Adrenal gland (tissue), 5 donors: ENCODE measurements around the gene SULT6B1.

Experiments
- POLR2A ChIP-seq, 2 donors: fragments of 450-650 bp; IDR thresholded peaks; one replicate each; pipeline ENCODE4 v1.6.1; 2017; ENCODE audit warnings: antibody characterized with exemption in 2 of 2, mild to moderate bottlenecking in 2 of 2, moderate library complexity in 1 of 2
- TF ChIP-seq, protein P1 (sequence below), 6 experiments: fragments of 450-650 bp in 4 of 6; fragments of 200-600 bp in 2 of 6; sonication (generic) in 1 of 6; IDR thresholded peaks; 1 replicate in 5 of 6; 2 replicates in 1 of 6; pipeline versions ENCODE4 v1.5.1 to v1.8.0; 2016 to 2021; ENCODE audit warnings: antibody characterized with exemption in 6 of 6, mild to moderate bottlenecking in 2 of 6, moderate library complexity in 1 of 6
- donor health status: DM: no; HTN: no; CAD: no.

DNA sequence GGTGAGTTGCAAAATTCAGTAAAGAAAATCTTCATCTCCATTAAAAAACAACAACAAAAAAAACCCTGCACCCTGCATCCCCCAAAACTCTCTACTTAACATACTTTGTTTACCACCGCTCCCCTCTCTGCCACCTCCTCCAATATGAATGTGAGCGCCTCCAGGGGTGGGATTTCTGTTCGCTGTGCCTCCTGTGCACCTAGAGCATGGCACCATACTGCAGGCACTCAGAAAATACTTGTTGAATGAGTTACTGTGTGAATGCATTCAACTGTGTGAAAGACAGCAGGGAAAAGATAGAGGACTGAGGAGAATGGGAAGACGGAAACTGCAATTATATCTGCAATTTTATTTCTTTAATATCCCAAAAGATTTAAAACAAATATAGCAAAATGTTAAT, 38.4 kb upstream of the SULT6B1 start:
- TF ChIP-seq POLR2A (IDR thresholded peaks at IDR 0.05): no peak
- TF ChIP-seq, protein P1, sequence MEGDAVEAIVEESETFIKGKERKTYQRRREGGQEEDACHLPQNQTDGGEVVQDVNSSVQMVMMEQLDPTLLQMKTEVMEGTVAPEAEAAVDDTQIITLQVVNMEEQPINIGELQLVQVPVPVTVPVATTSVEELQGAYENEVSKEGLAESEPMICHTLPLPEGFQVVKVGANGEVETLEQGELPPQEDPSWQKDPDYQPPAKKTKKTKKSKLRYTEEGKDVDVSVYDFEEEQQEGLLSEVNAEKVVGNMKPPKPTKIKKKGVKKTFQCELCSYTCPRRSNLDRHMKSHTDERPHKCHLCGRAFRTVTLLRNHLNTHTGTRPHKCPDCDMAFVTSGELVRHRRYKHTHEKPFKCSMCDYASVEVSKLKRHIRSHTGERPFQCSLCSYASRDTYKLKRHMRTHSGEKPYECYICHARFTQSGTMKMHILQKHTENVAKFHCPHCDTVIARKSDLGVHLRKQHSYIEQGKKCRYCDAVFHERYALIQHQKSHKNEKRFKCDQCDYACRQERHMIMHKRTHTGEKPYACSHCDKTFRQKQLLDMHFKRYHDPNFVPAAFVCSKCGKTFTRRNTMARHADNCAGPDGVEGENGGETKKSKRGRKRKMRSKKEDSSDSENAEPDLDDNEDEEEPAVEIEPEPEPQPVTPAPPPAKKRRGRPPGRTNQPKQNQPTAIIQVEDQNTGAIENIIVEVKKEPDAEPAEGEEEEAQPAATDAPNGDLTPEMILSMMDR (IDR thresholded peaks at IDR 0.05): no peak
